ENCODE measurements around the gene RRP8.

Gene RRP8

DNA sequence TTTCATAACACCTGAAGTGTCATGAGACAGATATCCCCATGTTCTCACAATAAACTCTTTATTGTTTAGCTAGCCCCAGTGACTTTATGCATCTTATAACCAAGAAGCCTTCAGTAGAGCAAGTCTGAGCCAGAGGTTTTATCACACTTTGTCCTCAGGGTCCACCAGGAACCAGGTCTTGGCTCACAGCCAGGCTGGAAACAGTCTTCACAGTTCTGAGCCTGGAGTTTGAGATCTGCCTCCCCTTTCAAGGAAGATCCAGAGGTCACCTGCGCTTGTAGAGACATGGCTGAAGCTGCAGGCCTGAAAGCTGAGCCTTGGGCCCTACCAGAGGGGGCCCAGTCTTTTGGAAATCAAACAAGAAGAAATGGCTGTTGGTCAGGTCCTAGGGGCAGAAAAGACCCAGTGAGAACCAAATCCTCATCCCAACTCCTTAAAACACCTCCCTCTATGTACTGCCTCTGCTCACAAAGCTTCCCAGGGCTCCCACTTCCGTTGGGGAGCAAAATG, 3.5 kb downstream of the RRP8 start:
- no peak for DNase-seq (ENCODE audit: low read depth)
- H3K4me3 ChIP-seq (ENCODE audit: low read length) = no peak overlapping the region
- TF ChIP-seq, protein P1, sequence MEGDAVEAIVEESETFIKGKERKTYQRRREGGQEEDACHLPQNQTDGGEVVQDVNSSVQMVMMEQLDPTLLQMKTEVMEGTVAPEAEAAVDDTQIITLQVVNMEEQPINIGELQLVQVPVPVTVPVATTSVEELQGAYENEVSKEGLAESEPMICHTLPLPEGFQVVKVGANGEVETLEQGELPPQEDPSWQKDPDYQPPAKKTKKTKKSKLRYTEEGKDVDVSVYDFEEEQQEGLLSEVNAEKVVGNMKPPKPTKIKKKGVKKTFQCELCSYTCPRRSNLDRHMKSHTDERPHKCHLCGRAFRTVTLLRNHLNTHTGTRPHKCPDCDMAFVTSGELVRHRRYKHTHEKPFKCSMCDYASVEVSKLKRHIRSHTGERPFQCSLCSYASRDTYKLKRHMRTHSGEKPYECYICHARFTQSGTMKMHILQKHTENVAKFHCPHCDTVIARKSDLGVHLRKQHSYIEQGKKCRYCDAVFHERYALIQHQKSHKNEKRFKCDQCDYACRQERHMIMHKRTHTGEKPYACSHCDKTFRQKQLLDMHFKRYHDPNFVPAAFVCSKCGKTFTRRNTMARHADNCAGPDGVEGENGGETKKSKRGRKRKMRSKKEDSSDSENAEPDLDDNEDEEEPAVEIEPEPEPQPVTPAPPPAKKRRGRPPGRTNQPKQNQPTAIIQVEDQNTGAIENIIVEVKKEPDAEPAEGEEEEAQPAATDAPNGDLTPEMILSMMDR (IDR thresholded peaks at IDR 0.05; ENCODE audit: insufficient read depth, low read depth, low read length, missing control alignments) = no peak

DNA sequence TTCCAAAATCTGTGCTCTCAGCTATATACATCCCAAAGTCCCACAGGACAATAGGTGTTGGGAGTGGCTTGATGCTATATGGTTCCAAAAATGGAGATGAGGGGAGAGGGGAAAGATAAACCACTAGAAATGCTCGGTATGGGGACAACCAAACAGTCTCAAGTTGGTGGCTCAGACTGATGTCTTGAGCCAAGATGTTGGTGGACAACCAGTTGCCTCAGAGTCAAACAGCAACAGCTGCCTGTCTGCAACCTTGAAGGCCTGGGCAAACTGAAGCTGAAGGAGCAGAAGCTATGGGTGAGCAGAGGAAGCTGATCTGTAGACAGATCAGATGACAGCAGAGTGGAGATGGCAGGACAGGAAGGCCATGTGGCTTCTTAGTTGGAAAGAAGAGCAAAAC, 4.0 kb downstream of the RRP8 start:
- DNase-seq (ENCODE audit: low read depth) = no peak
- TF ChIP-seq, protein P1 (IDR thresholded peaks at IDR 0.05; ENCODE audit: insufficient read depth, low read depth, low read length, missing control alignments) = no peak

DNA sequence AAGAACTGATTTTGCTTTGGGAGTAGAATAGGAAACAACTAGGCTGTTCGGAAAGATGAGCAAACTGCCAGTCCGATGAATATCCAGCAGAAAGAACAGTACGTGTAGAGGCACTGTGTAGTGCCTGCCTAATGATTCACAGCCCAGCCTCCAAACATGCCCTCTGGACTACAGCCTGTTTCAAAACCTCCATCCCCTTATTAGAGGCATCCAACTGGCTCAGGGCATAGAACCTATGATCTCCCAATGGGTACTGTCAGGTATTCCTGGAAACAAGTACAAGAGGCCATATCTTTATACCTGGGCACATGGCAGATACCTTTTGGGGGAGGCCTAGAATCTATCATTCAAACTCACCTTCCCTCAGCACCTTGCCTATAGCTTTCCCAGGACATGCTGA, 4.9 kb downstream of the RRP8 start:
- DNase-seq (ENCODE audit: low read depth) = peak; percentile 41
- no peak overlapping the region for H3K4me3 ChIP-seq (ENCODE audit: low read length)
- TF ChIP-seq, protein P1 (IDR thresholded peaks at IDR 0.05; ENCODE audit: insufficient read depth, low read depth, low read length, missing control alignments) = no peak

More for the DNA sequence above, 4.0 kb downstream of the RRP8 start:
- H3K4me3 ChIP-seq (ENCODE audit: low read length) = no peak overlapping the region

DNA sequence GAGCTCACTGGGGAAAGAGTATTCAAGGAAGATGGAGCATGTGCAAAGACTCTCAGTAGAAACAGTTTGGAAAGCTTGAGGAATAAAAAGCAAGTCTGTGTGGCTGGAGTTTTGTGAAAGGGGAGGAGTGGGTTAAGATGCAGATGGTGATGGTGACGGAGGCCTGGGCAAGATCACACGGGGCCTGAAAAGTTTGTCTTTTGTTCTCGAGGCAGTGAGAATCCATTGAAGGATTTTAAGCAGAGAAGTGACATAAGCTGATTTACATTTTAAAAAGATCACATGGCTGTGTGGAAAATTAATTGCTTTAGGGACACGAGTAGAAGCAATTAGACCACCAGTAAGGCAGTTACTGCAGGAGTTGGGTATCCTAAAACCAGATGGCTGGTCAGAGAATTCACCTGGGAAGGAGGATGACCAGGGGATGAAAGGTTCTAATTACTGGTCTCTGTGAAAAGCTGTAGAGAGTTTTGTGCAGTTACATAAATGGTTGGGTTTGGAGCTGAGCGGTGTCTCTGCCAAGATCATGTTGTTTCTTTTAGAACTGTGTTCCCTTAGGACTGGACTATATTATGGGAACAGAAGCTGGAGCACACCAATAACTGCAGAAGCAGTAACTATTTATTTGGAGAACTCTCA, 7.1 kb downstream of the RRP8 start:
- H3K4me3 ChIP-seq (ENCODE audit: low read length) = no peak overlapping the region
- TF ChIP-seq, protein P1 (IDR thresholded peaks at IDR 0.05; ENCODE audit: insufficient read depth, low read depth, low read length, missing control alignments) = no peak
- no peak for DNase-seq (ENCODE audit: low read depth)

DNA sequence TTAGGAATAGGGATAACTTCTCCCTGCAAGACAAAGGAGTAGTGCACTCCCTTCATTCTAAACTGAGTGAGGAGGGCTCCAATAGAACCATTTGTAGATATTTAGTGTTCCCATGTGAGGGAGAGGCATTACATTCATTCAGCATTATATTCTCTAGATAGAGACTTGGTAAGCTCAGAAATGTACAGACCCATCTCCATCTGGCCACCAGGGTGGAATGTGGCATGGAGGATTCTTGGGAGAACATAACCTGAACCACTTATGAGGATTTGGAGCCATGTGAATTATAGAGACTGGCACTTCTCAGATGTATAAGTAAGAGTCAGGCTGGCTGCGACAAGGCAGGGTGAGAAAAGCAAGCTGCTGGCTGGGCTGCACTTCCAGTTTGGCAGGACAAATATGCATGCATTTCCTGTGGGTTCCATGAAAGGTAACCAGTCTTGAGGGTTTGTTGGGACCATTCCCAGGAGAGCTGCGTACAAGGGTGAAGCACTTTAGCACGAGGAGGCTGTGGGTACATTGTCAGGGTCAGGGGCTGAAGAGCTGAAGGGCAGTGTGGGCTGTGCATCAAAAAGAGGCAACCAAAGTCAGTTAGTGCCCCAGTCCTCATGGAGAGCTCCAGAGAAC, 9.2 kb downstream of the RRP8 start:
- H3K4me3 ChIP-seq (ENCODE audit: low read length) = no peak overlapping the region
- TF ChIP-seq, protein P1 (IDR thresholded peaks at IDR 0.05; ENCODE audit: insufficient read depth, low read depth, low read length, missing control alignments) = no peak
- no peak for DNase-seq (ENCODE audit: low read depth)

DNA sequence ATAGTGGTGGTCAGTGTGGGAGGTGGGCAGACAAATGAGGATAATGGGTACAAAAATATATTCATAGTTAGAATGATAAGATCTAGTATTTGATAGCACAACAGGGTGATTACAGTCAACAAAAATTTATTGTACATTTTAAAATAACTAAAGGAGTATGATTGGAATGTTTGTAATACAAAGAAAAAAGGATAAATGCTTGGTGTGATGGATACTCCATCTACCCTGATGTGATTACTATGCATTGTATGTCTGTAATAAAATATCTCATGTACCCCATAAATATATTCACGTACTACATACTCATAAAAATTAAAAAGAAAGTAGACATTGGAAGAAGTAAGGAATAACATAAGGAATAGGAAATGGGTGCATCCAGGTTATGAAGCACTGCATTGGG, 15.4 kb downstream of the RRP8 start:
- DNase-seq (ENCODE audit: low read depth) = no peak
- H3K4me3 ChIP-seq (ENCODE audit: low read length) = no peak overlapping the region
- TF ChIP-seq, protein P1 (IDR thresholded peaks at IDR 0.05; ENCODE audit: insufficient read depth, low read depth, low read length, missing control alignments) = no peak
